GM21619 (cell line): ENCODE measurements around the gene RIT2.

ENCODE experiments used
- ATAC-seq: cut with Tn5 transposase; IDR thresholded peaks from one replicate; pipeline ENCODE4 v1.9.1; 2021; ENCODE audit not compliant: unreplicated experiment

The RIT2 gene

DNA sequence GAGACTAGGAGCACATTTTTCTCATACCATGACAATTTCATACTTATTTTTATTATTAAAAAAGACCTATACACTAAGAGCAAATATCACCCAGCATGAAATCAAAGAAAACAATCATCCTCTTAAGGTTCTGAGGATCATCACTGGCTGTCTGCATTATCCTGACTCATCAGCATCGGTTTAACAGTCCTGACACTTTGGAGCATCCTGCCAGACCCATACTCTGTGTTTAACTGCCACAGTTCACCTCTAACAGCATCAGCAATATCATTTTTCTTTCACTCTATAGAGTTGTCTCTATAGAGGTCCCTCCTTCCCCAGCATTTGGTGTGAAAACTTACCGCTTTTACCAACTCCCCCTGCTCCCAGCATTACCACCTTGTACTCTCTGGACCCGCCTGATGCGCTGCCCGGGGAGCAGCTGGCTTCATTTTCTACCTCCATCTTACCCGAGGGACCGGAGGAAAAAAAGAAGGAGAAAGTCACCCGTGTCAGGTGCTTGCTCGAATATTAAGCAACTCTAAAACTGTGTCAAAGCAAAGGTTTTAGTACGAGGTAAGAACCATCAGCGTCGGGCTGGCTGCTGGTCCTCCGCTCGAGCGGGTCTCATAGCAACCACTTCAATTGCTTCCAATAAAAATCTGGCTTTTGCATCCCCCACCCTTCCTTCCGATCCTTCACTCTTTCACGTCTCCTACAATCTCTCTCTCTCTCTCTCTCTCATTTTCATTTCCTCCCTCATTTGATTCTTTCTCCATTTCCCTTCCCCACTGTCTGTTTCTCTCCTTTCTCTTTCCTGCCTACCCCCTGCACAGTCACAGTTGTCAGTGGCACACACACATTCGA lies at the start of gene RIT2:
Gene RIT2, minus strand, starts transcription at position 610 of the 846 bp plus-strand sequence.
- no peak for ATAC-seq

DNA sequence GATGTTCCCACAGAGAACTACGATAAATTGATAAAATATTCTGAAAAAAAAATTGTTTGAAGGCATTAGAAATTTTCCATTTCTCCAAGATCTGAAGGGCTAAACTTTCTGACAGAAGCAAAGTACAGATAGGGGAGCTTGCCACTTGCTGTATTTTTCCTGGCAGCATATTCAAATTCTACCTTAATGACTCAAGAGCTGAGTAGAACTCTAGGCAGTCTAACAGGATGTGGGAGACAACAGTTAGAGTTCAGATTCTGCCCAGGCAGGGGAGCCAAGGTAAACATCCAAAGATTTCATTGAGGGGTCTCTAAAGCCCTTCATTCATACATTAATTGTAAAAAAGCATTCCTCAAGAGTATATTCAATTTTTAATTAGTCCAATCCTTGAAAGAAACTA lies 46.0 kb upstream of the RIT2 start:
- ATAC-seq = no peak

- no peak for ATAC-seq
Observed at GRCh38 chr18:43160509-43160908, 45.0 kb upstream of the RIT2 start.

GRCh38 chr18:43159926-43160325 lies 44.4 kb upstream of the RIT2 start:
- ATAC-seq = no peak

GRCh38 chr18:43159086-43159770 lies 43.7 kb upstream of the RIT2 start:
- ATAC-seq = no peak

DNA sequence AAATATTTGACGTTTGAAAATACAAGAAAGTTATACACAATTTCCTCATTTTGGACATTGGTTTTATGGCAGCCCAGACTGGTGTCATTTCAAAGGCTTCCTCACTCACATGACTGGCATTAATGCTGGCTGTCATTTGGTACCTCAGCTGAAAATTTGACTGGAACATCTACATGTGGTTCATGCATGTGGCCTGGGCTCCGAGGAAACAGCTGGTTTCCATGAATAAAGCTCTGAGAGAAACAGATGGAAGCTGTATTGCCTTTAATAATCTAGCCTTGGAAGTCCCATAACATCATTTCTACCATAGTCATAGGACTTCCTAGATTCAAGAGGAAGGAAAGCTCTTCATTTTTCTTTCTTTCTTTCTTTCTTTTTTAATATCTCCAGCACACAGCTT lies 42.9 kb upstream of the RIT2 start:
- no peak for ATAC-seq

GRCh38 chr18:43155842-43156241 lies 40.4 kb upstream of the RIT2 start:
- no peak for ATAC-seq

GRCh38 chr18:43148231-43148630 lies 32.7 kb upstream of the RIT2 start:
- ATAC-seq = no peak

GRCh38 chr18:43141208-43141607 lies 25.7 kb upstream of the RIT2 start:
- ATAC-seq = no peak

- ATAC-seq = no peak
Observed at GRCh38 chr18:43139288-43139946, 23.9 kb upstream of the RIT2 start.

DNA sequence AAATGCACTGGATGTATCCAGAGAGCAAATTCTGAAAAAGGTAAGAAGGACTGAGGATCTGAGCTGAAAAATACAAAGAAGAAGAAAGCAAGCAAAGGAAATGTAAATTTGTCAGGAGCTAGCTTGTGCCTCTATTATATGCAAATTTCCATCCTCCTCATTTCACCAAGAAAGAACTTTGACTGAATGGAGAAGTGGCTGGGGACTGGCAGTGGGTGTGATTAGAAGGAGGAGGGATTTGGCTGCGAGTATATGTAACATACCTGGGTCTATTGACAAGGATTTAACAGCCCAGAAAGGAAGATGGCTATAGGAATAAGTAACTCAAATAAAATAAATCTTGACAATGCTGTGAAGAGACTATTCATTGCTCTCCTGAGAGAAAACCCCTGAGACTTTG lies 19.4 kb upstream of the RIT2 start:
- no peak for ATAC-seq

DNA sequence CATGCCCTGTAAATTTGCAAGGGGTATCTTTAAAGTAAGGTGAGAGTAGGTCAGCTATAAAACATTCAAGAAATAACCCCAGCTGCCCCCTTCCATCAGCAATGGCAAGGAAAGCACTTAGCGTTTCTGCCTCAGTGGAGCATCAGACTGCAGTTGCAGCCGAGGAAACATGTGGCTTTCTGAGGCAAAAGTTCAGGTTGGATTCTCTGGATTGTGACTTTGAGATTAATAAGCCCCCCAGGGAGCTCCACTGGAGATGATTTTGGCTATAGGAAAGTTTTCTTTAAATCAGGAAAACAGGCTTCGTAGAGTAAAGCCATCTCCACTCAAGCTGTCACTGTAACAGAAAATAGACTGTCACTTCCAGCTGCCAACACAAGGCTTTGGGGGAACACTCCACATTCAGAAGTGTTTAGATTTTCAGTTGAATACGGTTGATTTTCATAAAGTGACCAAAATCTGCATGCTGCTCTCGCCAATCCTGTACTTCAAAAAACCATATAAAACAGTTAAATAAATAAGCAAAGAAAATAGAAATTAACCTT lies 15.3 kb upstream of the RIT2 start:
- no peak for ATAC-seq

- no peak for ATAC-seq
Observed at GRCh38 chr18:43129946-43130524, 14.6 kb upstream of the RIT2 start.

DNA sequence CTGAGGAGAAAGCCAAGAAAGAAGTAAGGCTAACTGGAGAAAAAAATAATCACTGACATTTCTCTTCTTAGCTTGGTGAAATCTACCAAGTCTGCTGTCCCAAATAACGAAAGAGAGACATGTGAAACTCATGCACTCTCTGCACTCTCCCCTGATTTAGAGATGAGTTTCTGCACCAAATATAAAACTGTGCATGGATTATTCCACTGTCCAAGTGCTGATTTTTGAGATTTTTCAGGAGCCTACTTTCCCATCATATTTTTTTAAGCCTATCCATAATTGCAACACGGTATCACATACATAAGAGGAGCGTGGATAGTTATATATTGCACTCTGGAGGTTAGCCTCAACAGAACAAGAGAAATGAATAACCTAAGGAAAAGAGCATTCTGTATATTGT lies 10.0 kb upstream of the RIT2 start:
- ATAC-seq = no peak

GRCh38 chr18:43122955-43123354 lies 7.5 kb upstream of the RIT2 start:
- no peak for ATAC-seq

DNA sequence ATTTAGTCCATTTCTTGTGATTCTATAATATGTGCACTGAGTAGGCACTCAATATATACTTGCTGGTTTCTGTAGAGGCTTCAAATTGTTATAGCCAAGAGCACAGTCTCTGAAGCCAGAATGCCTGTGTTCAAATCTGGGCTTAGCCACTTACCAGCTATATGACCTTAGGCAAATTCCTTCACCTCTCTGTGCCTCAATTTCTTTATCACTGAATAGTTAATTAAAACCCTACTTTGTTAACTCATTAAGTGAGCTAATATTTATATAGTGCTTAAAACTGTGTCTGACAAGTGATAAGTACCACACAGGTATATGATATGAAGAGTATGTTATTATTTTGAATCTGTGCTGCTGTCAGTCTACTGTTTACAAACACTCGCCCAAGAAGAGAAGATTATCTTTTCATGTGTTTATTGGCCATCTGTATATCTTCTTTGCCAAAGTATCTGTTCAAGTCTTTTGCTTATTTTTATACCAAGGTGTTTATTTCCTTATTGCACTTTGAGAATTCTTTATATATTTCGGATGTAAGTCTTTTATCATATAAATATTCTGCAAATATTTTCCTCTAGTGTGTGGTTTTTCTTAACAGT lies 1.3 kb upstream of the RIT2 start:
- no peak for ATAC-seq

GRCh38 chr18:43113220-43113895 lies 2.1 kb downstream of the RIT2 start:
- ATAC-seq = no peak

DNA sequence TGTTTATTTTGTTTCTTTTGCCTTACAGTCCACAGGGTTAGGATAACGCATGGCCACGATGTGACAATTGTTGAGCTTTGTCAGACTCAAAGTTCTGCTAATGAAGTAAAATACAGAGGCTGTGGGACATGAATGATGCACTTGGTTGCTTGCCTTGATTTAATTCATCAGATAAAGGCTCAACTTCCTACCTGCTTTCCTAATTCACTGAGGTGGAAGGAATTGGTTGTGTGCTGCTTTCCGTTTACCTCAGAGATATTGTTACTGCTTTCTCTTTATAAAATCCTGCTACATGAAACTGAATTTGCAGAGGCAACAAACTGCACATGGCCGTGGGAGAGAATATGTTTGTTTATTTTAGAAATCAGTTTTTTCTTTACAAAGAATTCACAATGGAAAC lies 6.6 kb downstream of the RIT2 start:
- ATAC-seq = no peak

GRCh38 chr18:43108469-43108868 lies 7.0 kb downstream of the RIT2 start:
- ATAC-seq = no peak

GRCh38 chr18:43093646-43094045 lies 21.8 kb downstream of the RIT2 start:
- ATAC-seq = no peak
